DND-41 (cell line): ENCODE data around the gene STPG4.

ENCODE experiments used
- EZH2 ChIP-seq: IDR thresholded peaks from 3 replicates; pipeline ENCODE4 v1.6.1; 2012; ENCODE audit warnings: borderline replicate concordance, low read depth, mild to moderate bottlenecking, moderate library complexity, low read length, inconsistent platforms; ENCODE audit not compliant: severe bottlenecking
- TF ChIP-seq, protein P1 (sequence below): IDR thresholded peaks from 2 replicates; pipeline ENCODE4 v1.5.1; 2012; ENCODE audit warnings: borderline replicate concordance, low read length, moderate library complexity, mild to moderate bottlenecking; ENCODE audit not compliant: poor library complexity, severe bottlenecking; ENCODE audit errors: extremely low read depth

DNA sequence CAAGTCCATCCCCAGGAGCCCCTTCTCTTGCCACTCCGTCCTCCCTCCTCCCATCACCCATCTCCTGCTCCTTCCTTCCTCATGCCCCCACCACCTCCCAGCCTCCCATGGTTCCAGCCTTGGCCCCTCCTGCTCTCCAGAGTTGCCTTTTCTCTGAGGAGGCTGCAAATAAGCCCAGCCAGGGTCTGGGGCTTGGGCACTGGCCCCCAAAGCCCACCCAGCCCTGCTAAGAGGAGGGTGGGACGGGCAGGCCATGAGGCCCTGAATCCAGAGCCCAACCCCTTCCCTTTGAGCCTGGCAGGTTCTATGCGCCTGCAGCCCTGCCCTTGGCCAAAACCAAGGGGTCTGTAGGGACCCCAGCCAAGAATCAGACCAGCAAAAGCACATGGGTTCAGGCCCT, 71.6 kb downstream of the STPG4 start:
- TF ChIP-seq, protein P1, sequence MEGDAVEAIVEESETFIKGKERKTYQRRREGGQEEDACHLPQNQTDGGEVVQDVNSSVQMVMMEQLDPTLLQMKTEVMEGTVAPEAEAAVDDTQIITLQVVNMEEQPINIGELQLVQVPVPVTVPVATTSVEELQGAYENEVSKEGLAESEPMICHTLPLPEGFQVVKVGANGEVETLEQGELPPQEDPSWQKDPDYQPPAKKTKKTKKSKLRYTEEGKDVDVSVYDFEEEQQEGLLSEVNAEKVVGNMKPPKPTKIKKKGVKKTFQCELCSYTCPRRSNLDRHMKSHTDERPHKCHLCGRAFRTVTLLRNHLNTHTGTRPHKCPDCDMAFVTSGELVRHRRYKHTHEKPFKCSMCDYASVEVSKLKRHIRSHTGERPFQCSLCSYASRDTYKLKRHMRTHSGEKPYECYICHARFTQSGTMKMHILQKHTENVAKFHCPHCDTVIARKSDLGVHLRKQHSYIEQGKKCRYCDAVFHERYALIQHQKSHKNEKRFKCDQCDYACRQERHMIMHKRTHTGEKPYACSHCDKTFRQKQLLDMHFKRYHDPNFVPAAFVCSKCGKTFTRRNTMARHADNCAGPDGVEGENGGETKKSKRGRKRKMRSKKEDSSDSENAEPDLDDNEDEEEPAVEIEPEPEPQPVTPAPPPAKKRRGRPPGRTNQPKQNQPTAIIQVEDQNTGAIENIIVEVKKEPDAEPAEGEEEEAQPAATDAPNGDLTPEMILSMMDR, result no peak
- TF ChIP-seq EZH2, result no peak
